Astrocyte of the hippocampus (primary cell): ENCODE results near the gene SDK2.
"Not testable (repeated sequence)": the region's sequence is repeated elsewhere in the genome, so short reads cannot be mapped to it uniquely, and the experiment has no call there.

Experiments used
- DNase-seq: peaks from one replicate; pipeline ENCODE4 v3.0.0; 2011; ENCODE audit warnings: low read depth, low spot score

SDK2 gene

DNA sequence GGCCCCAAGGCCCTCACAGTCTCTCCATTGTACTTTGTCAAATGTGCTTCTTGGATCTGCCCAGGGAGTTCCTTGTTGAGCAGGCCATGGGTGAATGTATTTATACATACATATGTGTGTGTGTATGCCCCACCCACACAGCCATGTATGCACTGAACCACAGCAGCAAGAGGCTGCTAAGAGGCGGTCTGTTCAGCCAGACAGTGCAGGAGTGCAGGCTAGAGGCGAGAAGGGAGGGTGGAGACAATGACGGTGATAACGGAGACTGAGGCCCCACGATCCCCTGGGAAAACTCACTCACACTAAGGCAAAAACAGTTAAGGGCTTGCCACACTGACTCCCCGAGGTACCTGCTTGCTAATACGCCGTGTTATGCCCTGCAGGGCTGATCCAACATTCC lies 181.4 kb downstream of the SDK2 start:
- no peak for DNase-seq

DNA sequence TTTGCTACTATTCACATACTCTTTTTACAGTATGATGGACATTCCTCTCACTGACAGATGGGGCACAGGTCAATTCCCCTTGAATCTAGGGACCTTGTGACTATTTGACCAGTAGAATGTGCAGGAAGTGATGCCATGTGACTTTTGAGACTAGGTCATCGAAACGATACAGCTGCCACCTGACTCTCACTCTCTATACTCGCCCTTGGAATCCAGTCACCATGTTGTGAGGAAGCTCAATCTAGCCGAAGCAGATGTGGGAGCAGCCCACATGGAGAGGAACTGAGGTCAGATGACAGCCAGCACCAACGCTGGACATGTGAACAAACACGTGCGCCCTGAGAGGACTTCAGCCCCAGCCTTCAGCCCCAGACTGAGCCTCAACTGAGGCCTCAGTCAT lies 184.3 kb downstream of the SDK2 start:
- DNase-seq = no peak

GRCh38 chr17:73455767-73456166 lies 188.5 kb downstream of the SDK2 start:
- DNase-seq = no peak

DNA sequence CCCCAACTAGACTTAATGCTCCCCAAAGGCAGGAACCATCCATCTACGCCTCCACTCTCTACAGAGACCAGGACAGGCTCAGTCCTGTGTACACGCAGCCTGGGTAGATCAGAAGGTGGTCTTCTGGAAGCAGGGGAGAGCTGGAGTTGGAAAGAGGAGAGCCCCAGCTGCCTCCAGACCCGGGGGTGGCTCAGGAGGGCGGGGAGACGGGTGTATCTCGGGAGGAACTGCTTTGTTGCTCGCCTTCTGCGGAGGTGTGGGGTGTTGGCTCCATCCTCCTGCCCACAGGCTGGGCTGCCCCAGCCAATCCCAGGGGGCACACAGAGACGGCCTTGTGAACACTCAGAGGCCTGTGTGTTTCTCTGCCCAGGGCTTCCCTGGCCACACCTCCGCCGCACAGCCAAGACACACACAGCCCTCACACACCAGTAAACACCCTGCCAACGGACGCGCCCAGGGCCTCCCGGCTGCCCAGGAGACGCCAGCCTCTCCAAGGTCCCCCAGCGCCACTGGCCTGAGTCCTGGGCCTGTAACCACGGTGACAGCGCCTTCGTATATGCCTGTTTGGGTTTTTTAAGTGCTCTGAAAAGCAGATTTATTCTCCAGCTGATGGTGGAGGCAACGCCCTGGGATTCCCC lies 189.1 kb downstream of the SDK2 start:
- DNase-seq = peak; percentile 44

GRCh38 chr17:73453494-73453893 lies 190.8 kb downstream of the SDK2 start:
- not testable (repeated sequence) for DNase-seq

- no peak for DNase-seq
Measured at GRCh38 chr17:73453090-73453489, 191.2 kb downstream of the SDK2 start.

DNA sequence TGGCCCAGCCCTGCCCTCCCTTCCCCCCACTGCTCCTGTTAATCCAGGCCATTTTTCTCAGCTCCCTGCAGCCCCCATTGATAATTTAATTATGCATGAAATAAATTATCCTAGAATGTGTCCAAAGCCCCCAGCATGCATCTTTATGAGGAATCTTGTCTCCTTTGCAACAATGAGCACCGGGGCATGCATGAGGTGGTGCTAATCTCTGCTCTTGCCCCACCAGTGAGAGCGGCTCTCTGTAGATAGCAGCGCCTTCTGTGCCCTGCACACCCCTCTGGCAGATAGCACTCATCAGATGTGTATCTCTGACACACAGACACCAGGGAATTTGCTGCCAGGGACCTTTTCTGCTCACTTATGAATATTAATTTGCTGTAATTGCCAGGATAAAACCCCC lies 192.2 kb downstream of the SDK2 start:
- DNase-seq = no peak

DNA sequence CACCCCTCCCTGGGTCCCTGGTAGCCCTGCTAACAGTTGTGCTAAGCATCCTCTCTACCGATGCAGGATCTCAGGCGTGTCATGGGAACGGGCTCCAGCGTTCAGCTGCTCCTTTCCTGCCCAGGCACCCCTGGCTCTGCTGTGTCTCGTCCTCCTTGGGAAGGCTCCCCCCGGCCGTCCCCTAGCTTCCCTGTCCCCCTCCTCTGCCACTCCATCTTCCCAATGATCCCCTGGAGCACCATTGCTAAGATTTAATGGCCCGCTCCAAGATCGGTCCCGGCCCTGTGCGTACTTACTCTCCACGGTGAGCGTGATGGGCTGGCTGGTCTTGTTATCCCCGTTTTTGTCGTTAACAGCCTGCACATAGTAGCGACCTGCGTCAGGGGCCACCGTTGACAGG lies 196.9 kb downstream of the SDK2 start:
- DNase-seq = no peak

DNA sequence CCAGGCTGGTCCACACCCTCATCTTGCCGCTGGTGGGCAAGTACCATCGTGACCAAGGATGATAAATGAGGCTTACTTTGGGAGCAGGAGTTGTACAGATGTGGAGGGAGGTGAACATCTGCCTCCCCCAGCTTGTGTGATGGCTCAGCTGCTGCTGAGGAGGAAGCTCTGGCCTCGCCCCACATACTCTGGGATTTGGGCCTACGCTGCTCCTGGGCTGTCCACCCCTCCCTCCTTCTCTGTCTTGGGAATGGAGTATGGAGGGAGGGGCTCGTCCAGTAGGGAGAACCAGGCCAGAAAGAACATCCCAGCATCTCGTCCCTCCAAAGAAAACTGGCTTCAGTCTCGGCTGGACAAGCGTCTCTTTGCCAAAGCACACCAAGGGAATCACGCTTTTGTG lies 197.6 kb downstream of the SDK2 start:
- no peak for DNase-seq

- DNase-seq = no peak
Measured at GRCh38 chr17:73445466-73445865, 198.8 kb downstream of the SDK2 start.

DNA sequence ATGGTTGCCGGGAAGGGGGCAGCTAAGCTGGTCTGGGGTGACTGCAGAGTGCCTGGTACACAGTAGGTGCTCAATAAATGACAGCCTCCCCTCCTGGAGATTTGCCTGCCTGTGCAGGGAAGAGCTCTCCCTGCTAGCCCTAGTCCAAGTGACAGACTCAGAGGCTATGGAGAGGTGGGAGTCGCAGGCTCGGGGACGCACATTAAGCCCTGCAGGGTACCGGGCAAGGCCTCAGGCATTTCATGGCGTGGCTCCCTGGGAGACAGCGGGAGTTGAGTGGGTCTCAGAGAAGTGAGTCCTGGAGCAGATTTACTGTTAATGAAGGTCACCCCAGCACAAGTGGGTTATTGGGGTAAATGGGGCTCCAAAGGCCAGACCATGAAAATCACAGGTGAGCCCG lies 200.2 kb downstream of the SDK2 start:
- no peak for DNase-seq

- no peak for DNase-seq
Measured at GRCh38 chr17:73439597-73439996, 204.6 kb downstream of the SDK2 start.

DNA sequence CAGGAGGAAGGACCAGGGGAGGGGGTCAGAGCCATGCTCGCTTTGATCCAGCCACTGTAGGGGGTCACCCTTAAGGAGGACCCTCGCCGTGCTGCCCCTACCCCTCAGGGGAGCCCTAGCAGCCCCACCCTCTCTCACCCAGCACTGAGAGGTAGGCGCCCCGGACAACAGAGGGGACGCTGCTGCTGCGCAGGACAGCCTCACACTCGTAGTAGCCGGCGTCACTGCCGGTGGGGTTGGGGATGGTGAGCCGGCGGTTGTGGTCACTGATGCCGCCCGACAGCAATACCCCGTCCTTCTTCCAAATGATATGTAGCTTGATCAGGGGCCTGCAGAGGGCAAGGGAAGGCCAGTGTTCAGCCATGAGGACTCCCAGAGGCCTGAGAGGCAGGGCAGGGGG lies 206.4 kb downstream of the SDK2 start:
- no peak for DNase-seq

DNA sequence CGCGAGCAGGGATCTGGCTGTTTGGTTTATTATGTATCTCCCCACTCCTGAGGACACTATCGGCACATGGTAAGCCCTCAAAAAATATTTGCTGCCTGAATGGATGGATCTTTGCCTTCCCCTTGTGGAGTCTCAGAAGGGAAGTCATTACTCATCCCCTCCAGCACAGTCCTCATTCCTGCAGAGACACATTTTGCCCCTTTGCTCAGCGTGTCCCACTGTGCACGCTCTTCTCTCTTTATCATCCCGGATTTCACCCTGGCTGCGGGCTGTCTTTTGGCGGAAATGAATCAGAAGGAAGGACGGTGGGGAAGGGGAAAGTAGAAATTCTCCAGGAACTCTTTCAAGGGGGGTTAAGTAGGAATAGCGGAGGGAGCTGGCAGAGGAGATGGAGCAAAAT lies 207.3 kb downstream of the SDK2 start:
- no peak for DNase-seq

DNA sequence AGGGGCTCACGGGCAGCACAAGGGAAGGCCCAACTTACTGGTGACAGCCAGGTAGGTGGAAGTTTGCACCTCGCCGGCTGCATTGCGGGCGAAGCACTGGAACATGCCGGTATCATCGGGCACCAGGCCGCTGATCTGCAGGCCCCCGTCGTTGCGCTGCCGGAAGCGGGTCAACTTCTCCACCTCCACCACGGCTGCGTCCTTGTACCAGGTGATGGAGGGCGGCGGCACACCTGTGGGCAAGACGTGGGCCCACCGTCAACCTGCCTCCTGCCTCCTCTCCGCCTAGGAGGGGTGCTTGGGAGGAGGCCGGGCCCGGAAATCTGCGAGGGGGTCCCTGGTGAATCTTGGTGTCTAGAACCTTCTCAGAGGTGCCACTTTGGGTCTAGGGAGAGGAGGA lies 208.8 kb downstream of the SDK2 start:
- DNase-seq = no peak

GRCh38 chr17:73434154-73434553 lies 210.1 kb downstream of the SDK2 start:
- no peak for DNase-seq

DNA sequence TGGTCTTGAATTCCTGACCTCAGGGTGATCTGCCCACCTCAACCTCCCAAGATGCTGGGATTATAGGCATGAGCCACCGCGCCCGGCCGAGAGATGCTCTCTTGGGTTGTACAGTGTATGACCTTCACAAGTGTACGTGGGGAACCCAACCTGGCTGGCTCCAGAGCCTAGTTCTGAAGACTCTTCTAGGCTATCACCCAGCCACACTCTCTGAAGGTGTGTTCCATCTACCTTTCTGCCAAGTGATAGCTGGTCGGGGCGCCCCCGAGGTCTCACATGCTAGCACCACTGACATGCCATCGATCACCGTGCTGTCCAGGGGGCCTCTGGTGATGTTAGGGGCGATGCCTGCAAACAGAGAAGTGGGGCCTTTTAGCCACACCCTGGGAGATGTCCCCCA lies 210.7 kb downstream of the SDK2 start:
- DNase-seq = no peak

GRCh38 chr17:73432624-73433190 lies 211.5 kb downstream of the SDK2 start:
- no peak for DNase-seq

DNA sequence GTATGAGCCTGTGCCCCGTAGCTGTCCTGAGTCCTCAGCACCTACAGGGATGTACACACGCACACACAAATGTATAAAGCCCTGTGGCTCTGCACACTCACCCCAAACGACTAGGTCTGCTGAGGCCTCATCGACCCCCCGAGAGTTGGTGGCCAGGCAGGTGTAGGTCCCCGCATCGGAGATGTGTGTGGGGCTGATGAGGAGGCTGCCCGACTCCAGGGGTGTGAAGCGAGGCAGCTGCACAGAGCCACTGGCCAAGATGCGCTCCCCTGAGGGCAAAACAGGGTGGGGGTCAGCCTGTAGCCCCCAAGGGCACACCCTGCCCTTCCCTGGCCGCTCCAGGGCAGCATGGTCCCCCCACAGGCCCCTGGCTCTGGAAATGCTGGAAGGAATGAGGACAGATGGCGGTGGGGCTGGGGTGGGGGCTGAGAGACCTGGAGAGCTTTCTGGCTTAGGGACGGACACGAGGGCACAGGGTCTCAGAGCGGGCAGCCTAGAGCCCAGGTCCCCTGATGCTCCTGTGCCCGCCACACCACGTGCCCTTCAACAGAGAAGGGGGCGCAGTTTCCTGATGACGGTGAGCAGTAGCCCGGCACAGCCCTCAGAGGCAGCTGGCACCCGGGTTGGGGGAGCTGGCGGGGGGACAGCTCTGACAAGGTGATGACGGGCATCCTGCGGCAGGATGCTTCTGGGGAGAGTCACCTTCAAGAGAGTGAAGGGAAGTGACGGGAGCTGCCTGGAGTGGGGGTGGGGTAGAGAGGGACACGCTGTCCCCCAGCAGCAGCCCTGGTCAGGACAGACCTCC lies 212.6 kb downstream of the SDK2 start:
- DNase-seq = no peak

GRCh38 chr17:73430848-73431247 lies 213.4 kb downstream of the SDK2 start:
- DNase-seq = no peak

DNA sequence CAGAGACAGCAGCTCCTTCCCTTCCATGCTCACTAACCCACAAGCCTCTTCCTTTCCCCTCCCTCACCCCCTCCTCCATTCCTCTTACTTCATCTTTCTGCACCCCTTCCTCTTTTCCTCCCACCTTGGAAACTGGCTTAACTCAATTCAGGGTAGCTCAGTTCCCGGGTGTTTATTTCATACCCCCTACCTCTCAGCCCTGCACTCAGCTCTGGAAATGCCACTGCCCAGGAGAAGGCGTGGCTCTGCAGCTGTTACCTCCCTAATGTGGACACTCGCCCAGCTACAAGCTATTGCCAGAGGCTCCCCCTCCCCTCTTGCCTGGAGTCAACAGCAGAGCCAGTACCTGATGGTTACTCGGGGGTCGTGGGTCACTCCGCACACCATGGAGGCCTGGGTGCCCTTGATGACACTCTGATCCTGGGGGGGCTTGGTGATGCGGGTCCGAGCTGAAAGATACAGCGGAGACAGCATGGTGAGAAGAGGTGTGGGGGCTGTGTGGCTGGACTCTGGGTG lies 214.0 kb downstream of the SDK2 start:
- no peak for DNase-seq

DNA sequence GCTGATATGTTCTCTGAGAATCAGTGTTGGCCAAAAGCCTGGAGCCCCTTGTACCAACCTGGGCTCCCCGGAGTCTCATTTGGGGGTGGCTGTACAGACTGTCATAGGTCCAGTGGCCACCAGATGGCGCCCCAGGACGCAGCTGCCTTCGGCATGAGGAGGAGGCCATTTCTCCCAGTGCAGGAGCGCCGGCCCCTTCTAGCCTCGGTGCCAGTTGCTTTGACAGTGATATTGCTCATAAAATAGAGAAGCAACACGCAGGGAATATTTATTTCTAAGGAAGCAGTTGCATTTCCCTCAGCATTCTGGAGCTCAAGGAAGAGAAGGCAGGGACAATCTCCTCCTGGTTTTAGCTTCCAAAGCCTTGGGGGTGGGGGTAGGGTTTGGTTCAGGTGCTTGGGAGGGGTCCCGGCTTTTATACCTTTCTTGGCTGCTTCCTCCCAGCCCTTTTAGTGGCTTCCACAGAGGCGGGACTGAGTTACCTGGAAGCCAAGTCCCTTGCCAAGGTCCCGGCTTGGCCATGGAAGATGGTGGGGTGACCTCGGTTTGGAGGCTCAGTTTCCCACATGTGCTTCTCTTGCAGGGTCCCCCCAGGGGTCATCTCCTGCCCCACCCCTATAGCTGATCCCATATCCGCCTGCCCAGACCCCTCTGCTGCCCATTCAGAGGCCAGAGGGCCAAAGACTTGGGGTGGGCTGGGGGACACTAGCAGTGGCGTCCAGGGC lies 214.6 kb downstream of the SDK2 start:
- peak; percentile 86 for DNase-seq
